Neutrophil (primary cell): ENCODE measurements around the gene TNFRSF19.

Experiments used
- H3K27ac ChIP-seq: fragments of 200-600 bp; sonication (generic); 2 replicates; pipeline ENCODE4 v1.5.1; 2016; ENCODE audit warnings: mild to moderate bottlenecking, moderate library complexity
- H3K27me3 ChIP-seq: fragments of 200-600 bp; sonication (generic); 2 replicates; pipeline ENCODE4 v1.6.0; 2016; ENCODE audit warnings: mild to moderate bottlenecking
- H3K36me3 ChIP-seq: fragments of 200-600 bp; sonication (generic); 2 replicates; pipeline ENCODE4 v1.5.1; 2017
- H3K4me1 ChIP-seq, 2 experiments: fragments of 200-600 bp in 1 of 2; sonication (generic) in 1 of 2; 1 replicate in 1 of 2; 2 replicates in 1 of 2; pipeline versions ENCODE4 v1.5.1 to v1.6.1; 2013 to 2016; ENCODE audit warnings: low read depth in 1 of 2, low read length in 1 of 2, mild to moderate bottlenecking in 1 of 2, moderate library complexity in 1 of 2; ENCODE audit not compliant: control insufficient read depth in 1 of 2, insufficient read depth in 1 of 2
- H3K4me3 ChIP-seq, 2 experiments: fragments of 200-600 bp in 1 of 2; sonication (generic) in 1 of 2; 1 replicate in 1 of 2; 2 replicates in 1 of 2; pipeline ENCODE4 v1.5.1; 2013 to 2016; ENCODE audit warnings: low read depth in 1 of 2, low read length in 1 of 2, mild to moderate bottlenecking in 1 of 2, moderate library complexity in 1 of 2
- H3K9me3 ChIP-seq: fragments of 200-600 bp; sonication (generic); 2 replicates; pipeline ENCODE4 v1.5.1; 2016
- CTCF ChIP-seq: fragments of 200-600 bp; sonication (generic); IDR thresholded peaks from 2 replicates; pipeline ENCODE4 v1.5.1; 2016; ENCODE audit warnings: antibody characterized with exemption

Gene TNFRSF19

GRCh38 chr13:23612182-23612581 is 42.0 kb downstream of the TNFRSF19 start:
- TF ChIP-seq CTCF, result no peak
- Histone ChIP-seq H3K27ac (no peak overlapping the region), H3K4me1 (peaks cover 13 to 22% of the 10 kb centered on the region in 2 experiments), H3K27me3 (no peaks in the 10 kb centered on the region), H3K9me3 (no peaks in the 10 kb centered on the region), H3K36me3 (no peaks in the 10 kb centered on the region), H3K4me3 (no peak overlapping the region)

- Histone ChIP-seq H3K36me3 (no peaks in the 10 kb centered on the region), H3K4me1 (peaks cover 16 to 26% of the 10 kb centered on the region in 2 experiments), H3K4me3 (no peak overlapping the region), H3K27ac (no peak overlapping the region), H3K27me3 (no peaks in the 10 kb centered on the region), H3K9me3 (no peaks in the 10 kb centered on the region)
- no peak for TF ChIP-seq CTCF
These were observed 42.5 kb downstream of the TNFRSF19 start for GRCh38 chr13:23612731-23613130.

GRCh38 chr13:23613596-23613995 is 43.4 kb downstream of the TNFRSF19 start:
- no peaks in the 10 kb centered on the region for H3K27me3 ChIP-seq
- H3K36me3 ChIP-seq, result no peaks in the 10 kb centered on the region
- peaks cover 12 to 19% of the 10 kb centered on the region in 2 experiments for H3K4me1 ChIP-seq
- no peak overlapping the region for H3K27ac ChIP-seq
- TF ChIP-seq CTCF, result no peak
- H3K4me3 ChIP-seq, result no peak overlapping the region
- no peaks in the 10 kb centered on the region for H3K9me3 ChIP-seq

- no peaks in the 10 kb centered on the region for H3K27me3 ChIP-seq
- H3K4me3 ChIP-seq, result no peak overlapping the region
- H3K36me3 ChIP-seq, result no peaks in the 10 kb centered on the region
- no peak overlapping the region for H3K27ac ChIP-seq
- peaks cover 4 to 6% of the 10 kb centered on the region in 2 experiments for H3K4me1 ChIP-seq
- H3K9me3 ChIP-seq, result no peaks in the 10 kb centered on the region
- TF ChIP-seq CTCF, result no peak
These were observed 45.3 kb downstream of the TNFRSF19 start for GRCh38 chr13:23615395-23616081.

GRCh38 chr13:23616228-23616627 is 46.0 kb downstream of the TNFRSF19 start:
- Histone ChIP-seq H3K36me3 (no peaks in the 10 kb centered on the region), H3K27ac (no peak overlapping the region), H3K4me1 (peaks cover 4 to 6% of the 10 kb centered on the region in 2 experiments), H3K4me3 (no peak overlapping the region), H3K27me3 (no peaks in the 10 kb centered on the region), H3K9me3 (no peaks in the 10 kb centered on the region)
- TF ChIP-seq CTCF, result no peak
